Endothelial cell of hepatic sinusoid (primary cell): ENCODE results near the gene NT5C.
"Not testable (repeated sequence)": the region's sequence is repeated elsewhere in the genome, so short reads cannot be mapped to it uniquely, and the experiment has no call there.

Experiments used
- in situ Hi-C: cut with HindIII; loops from 2 replicates; pipeline ENCODE4 v1.10.0; 2017; ENCODE audit warnings: low sequenced_read_pairs

Gene NT5C

DNA sequence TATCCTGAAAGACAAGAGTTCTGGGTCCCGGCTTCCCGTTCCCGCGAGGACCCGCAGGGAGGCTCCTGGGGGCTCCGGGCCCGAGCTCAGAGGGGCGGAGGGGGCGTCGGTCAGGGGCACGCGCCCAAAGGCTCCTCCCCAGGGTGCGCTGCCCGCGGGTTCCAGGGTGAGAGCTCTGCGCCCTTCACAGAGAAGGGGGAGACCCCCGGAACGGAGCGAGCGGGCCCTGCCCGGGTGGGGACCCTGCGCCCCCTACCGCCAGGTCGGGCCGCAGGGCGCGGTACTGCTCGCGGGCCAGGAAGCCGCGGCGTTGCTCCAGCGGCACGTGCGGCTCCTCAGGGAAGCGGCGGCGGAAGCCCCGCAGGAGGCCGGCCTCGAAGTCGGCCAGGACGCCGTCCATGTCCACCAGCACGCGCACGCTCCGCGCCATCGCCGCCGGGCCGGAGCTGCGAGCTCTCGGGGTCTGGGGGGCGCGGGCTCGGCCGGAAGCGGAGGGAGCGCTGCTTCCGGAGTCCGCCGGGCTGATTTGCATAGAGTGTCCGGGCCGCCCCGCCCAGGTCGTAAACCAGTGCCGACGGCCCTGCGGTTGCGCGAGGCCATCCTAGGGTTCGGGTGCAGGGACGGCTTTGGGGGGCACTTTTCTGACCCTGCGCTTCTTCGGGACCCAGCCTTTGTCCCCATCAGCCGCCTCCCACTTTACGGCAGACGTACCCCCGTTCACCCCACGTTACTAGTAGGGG, at the start of gene NT5C:
Gene NT5C, minus strand, starts transcription at position 465 of the 740 bp plus-strand sequence. Its CDS starts 35 bp downstream, at position 430.
- in situ Hi-C loops, result no loop called here

DNA sequence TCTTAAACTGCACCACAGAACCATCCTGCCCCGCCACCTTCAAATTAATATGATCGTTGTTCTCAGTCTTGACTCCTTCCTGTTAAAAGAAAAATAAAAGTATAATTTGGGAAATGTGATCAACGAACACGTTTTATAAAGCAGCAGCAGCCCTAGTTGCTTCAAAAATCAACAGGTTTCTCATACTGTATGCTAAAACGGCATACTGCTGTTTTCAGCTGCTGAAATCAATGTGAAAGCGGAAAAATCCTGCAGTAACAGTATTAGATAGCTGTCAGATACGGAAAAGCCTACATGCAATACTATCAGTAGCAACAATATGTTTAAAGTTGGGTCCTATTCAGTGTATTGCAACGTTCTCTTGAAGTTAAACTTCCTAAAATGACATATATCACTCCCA, 49.6 kb upstream of the NT5C start:
- in situ Hi-C loops, result no loop called here

DNA sequence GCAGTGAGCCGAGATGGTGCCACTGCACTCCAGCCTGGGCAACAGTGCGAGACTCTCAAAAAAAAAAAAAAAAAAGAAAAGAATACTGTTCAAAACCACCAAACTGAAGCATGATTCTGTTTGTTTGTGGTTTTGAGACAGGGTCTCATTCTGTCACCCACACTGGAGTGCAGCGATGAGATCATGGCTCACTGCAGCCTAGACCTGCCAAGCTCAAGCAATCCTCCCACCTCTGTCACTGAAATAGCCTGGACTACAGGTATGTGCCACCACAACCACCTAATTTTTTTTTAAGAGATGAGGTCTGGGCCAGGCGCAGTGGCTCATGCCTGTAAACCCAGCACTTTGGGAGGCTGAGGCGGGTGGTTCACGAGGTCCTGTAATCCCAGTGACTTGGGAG, 46.9 kb upstream of the NT5C start:
- in situ Hi-C loops, result no loop called here

DNA sequence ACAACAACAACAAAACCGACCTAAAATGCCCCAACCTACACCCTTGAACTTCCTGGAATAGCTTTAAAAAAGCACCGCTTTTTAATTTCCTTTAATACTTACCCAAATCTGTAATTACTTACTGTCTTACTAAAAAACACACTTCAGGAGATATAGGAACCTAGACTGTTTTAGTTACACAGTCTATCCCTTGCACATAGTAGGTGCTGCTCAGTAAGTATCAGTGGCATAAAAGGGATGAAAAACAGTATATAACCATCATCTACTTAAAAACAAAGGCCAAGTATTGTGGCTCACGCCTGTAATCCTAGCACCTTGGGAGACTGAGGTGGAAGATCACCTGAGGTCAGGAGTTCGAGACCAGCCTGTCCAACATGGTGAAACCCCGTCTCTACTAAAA, 45.1 kb upstream of the NT5C start:
- in situ Hi-C loops, result no loop called here

DNA sequence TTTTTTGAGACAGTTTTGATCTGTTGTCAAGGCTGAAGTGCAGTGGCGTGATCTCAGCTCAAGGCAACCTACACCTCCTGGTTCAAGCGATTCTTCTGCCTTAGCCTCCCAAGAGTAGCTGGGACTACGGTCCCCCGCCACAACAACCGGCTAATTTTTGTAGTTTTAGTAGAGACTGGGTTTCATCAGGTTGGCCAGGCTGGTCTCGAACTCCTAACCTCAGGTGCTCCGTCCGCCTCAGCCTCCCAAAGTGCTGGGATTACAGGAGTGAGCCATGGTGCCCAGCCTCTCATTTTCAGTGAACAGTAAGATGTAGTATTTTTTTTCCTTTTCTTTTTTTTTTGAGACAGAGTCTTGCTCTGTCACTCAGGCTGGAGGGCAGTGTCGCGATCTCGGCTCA, 43.5 kb upstream of the NT5C start:
- in situ Hi-C loops, result no loop called here

DNA sequence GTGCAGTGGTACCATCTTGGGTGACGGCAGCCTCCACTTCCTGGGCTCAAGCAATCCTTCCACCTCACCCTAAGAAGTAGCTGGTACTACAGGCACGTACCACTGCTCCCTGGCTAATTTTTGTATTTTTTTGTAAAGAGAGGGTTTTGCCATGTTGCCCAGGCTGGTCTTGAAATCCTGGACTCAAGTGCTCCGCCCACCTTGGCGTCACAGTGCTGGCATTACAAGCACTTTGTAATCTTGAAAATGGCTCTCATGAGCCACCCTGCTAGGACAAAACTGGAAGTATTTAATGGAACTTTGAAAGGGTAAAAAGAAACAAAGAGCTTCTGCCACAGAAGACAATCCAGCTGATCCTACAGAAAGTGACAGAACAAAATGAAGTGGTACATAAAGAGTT, 42.0 kb upstream of the NT5C start:
- in situ Hi-C loops, result no loop called here

DNA sequence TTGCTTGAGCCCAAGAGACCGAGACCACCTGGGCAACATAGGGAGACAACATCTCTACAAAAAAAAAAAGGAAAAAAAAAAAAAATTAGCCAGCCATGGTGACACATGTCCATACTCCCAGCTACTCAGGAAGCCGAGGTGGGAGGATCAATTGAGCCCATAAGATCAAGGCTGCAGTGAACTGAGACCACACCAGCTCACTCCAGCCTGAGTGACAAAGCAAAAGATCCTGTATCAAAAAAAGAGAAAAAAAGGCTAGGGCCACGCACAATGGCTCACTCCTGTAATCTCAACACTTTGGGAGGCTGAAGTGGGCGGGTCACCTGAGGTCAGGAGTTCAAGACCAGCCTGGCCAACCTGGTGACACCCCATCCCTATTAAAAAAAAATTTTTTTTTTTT, 37.5 kb upstream of the NT5C start:
- in situ Hi-C loops, result no loop called here

DNA sequence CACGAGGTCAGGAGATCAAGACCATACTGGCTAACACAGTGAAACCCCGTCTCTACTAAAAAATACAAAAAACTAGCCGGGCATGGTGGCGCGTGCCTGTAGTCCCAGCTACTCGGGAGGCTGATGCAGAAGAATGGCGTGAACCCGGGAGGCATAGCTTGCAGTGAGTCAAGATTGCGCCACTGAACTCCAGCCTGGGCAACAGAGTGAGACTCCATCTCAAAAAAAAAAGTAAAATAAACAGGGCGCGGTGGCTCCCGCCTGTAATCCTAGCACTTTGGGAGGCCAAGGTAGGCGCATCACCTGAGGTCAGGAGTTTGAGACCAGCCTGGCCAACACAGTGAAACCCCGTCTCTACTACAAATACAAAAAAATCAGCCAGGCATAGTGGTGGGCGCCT, 33.1 kb upstream of the NT5C start:
- in situ Hi-C loops, result not testable (repeated sequence)

DNA sequence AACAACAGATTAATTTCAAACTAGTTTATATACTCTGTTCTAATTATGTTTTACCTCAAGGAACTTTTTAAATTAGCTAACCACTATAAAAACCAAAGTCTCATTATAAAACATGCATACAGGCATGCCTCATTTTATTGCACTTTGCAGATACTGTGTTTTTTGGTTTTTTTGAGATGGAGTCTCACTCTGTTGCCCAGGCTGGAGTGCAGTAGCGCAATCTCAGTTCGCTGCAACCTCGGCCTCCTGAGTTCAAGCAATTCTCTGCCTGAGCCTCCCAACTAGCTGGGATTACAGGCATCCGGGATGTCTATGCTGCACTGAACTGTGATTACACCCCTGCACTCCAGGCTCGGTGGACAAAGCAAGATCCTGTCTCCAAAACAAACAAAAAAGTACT, 31.5 kb upstream of the NT5C start:
- in situ Hi-C loops, result no loop called here

DNA sequence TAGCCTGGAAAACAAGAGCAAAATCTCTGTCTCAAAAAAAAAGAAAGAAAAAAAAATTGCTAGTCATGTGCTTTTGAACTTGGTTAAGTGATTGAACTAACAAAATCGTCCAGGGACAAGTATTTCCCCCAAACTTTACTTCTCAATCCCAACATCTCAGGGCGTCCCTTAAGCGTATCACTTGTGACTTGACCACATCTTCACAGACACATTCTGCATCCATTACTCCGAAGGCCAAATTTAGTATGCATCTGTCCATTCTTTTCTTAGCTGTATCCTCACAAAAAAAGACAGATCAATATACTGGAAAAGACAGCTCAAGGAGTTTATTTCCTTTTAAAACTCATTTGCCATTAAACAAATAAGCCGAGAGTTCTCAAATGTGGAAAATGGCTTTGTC, 28.7 kb upstream of the NT5C start:
- in situ Hi-C loops, result no loop called here

DNA sequence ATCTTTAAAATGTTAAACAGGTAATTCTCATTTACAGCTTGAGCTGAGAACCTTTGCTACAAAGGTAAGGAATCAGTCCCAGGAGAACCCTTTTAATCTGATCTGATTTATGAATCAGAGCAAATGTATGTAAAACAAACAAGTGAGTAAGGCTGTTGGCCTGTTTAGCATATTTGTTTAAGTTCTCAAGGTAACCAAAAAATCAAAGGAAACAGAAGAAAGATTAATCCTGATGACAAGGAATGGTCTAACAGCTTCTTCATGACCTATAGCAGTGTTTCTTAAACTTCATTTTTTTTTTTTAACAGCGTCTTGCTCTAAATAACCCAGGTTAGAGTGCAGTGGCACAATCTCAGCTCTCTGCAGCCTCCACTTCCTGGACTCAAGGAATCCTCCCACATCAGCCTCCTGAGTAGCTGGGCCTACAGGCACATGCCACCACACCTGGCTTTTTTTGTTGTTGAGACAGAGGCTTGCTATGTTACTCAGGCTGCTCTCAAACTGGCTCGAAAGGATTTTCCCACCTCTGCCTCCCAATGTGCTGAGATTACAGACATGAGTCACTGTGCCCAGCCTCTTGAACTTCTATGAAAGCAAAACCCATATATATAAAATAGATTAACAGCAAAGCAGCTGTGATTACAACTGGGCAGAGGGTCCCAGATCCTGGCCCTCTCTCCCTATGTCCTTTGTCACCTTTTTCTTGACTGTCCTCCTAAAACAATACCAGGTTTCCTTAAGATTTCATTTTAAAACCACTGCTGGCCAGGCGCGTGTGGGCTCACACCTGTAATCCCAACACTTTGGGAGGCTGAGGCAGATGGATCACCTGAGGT, 27.9 kb upstream of the NT5C start:
- in situ Hi-C loops, result no loop called here

DNA sequence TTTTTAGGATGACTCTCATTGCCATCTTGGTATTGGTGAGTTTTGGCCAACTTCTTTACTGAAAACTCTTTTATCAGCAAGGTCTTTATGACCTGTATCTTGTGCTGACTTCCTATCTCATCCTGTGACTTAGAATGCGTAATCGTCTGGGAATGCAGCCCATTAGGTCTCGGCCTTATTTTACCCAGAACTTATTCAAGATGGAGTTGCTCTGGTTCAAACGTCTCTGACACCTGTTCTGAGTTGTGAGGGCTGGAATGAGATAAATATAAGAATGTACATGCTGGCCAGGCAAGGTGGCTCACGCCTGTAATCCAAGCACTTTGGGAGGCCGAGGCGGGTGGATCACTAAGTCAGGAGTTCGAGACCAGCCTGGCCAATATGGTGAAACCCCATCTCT, 26.9 kb upstream of the NT5C start:
- in situ Hi-C loops, result not testable (repeated sequence)

DNA sequence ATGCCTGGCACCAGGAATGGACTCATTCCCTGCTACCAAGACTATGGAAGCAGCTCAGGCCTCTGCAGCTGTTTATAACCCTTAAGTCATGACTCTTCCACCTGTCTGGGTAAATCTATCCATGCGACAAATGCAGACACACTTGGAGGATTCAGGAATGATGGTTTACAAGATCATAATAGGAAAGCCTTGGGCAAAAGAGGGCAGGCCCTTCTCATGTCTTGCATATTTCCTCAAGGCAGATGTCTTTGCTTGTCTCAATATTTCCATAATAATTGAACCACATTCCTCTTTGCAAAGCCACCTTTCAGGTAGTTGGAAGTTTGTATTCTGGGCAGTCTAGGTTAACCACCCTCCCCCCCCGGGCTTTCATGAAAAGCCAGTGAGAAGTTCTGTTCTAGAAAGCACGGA, 23.7 kb upstream of the NT5C start:
- in situ Hi-C loops, result no loop called here

DNA sequence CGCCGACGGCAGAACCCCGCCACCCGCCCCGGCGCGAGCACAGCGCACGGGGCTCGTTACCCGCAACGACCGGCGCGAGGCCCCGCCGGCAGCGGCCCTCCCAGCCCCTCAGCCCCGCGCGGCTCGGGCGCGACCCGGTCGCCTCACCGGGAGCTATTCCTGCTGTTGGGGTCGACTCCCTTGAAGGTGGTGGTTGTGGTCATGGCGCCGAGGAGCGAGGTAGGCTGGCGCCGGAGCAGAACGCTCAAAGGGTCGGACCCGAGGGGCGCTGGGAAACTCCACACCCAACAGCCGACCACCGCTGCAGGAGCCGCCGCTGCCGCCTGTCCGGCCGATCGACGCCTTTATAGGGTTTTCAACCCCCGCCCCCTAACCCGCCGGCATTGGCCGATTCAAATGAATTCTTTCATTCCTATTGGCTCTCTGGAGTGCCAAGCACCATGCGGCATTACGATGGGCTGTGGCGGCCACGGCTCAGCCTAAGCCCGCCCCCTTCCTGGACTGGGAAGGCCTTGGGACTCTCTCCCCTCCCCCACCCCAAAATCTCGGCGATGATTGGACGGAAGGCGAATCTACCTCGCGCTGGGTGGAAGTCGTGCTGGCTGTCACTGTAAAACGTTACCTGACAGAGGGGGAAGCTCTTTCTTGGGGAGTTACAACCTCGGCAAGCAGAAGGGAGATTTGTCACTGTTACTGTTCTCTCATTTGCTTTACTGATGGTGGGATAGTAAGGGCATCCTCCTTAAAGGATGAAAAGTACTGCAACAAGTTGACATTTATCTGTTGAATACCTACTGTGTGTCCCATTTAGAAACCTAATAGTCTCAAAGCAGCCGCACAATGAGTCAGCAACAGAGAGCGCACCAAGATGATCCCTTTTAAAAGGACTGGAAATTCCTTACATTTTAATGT, 22.9 kb upstream of the NT5C start, which contains the start of gene JPT1:
Gene JPT1, minus strand, starts transcription at position 318 of the 912 bp plus-strand sequence. Its CDS starts 115 bp downstream, at position 203.
- in situ Hi-C loops, result no loop called here

DNA sequence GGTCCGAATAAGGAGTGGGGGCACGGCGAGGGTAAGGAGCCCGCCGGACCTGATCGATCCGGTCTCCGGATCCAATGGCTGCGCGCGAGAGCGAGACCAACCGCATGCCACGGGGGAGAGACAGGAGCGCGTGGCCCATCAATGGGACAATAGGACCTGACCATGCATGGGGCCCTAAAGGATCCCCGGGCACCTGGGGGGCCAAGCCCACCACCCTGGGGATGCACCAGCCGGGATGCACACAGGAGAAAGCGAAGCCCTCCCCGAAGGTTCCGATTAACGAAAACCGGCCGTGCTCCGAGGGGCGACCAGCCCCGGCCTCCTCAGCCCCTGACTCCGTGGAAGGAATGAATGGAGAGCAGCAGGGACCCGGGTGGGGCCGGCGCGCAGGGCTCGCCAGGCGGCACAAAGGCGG, 22.2 kb upstream of the NT5C start:
- in situ Hi-C loops, result no loop called here

DNA sequence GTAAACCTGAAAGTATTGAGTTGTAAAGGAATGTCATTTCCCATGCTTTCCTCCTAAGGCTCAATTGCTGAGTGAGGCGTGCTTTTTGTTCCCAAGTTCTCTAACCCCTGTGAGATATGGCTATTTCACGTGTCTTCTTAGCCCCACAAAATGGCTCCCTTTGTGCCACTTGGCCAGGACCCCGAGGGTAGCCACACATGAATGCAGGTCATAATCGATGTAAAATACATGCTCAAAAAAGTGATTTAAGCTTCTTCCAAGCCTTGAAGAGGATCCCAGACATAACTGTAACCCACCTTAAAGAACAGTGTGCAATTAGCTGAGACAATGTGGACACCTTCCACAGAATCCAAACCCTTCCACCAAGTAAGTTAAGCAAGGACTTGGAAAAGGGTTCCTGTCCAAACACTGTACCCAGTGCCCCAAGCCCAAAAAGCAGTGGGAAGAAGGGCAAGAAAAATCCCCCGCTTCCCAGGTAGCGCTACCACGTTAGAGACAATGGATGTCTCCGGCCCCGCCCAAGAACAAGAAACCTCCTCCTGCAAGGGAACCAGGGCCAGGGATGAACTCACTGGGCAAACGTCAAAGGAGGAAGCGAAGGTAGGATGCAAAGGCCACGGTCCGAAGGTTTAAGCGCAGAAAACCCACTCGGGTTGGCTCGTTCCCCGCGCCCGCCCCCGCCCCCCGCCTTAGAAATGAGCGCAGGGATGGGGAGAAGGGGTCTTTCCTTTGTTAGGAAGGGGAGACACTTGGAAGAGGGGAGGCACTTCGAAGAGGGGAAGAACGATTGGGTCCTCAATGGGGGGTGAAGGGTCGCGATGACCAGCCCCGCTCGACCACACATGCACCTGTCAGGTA, 21.6 kb upstream of the NT5C start:
- in situ Hi-C loops, result no loop called here

DNA sequence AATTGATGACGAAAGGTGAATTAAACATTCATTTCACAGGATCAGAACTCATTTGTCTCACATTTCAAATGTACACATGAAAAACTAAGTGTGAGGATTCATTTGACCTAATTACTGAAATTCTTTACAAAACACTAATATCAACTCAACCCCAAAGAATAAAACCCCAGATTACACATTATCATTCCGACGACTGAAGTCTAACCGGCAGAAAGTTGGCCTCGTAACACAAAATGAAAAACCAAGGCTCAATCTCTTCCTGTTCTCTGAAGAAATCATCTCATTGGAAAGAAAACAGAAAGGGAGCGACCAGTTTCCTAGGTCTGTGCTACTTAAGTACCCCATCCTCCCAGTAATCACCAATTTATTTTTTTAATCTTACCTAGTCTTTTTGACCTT, 21.0 kb upstream of the NT5C start:
- in situ Hi-C loops, result no loop called here

DNA sequence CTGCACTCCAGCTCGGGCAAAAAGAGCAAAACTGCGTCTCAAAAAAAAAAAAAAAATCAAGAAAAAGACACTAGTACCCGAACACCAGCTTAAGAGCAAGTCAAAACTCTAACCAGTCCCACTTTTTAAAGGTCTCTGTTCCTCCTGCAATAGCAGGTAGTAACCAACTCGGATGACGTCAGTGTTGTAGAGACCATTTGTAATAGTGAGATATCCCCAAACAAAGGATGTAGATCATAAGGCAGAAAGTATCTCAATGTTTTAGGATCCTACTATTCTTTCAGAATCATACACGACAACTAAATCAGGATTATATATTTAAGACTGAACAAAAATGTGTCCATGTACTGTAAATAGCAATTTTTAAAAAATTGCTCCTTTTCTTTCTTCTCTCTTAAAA, 20.4 kb upstream of the NT5C start:
- in situ Hi-C loops, result no loop called here

DNA sequence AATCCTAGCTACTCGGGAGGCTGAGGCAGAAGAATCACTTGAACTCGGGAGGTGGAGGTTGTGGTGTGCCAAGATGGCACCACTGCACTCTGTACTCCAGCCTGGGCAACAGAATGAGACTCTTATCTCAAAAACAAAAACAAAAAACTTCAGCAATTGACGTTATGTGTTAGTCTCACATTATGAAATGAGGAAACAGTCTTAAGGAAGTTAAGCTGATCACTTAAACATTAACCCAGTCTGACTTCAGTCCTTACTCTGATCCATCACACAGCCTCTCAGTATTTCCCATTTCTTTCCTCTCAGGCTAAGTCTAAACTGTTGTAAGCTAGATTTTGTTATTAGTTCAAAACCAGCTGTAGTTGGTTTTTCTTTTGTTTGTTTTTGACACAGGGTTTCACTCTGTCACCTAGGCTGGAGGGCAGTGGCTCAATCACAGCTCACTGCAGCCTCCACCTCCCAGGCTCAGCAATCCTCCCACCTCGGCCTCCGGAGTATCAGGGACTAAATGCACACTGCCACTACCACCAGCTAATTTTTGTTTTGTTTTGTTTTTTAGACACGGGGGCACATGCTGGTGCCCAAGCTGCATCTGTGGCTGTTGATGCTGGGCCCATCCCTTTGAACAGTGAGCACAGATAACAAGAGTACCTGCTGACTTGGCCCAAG, 16.5 kb upstream of the NT5C start:
- in situ Hi-C loops, result no loop called here

DNA sequence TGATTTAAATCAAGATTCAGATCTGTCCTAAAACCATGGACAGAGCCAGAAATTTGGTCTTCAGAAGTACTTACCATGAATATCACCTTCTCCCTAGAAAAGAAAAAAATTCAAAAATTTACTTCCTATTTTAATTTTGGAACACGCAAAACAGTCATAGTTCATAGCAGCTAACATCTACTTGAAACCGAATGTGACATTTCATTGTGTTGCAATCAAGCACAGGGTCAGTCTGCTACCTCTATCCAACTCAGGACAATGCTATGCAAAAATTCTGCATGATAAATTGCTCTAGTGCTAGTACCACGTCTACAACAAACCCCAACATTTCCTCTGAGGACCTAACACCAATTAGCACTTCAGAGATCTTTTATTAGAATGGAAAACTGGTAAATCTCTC, 15.1 kb upstream of the NT5C start:
- in situ Hi-C loops, result no loop called here
